A549 (cell line): Measurements from ENCODE around the gene ENPP1. TPM values are rescaled to one million over a fixed set of nuclear protein-coding genes. Genes with fewer than 3 reads are reported as not detected.
A peak's percentile ranks its signal among the peaks of the same experiment; 100 is the strongest.
"Not testable (repeated sequence)": the region's sequence is repeated elsewhere in the genome, so short reads cannot be mapped to it uniquely, and the experiment has no call there.

Source experiments
- ATAC-seq, 2 experiments: fragments of 200-7000 bp in 1 of 2; fragments of >200 bp in 1 of 2; cut with Nextera tagmentation in 1 of 2; cut with Tn5 transposase in 1 of 2; 3 replicates each; pipeline versions ENCODE4 v1.8.0 to v1.9.1; 2018 to 2020; ENCODE audit warnings: mild to moderate bottlenecking in 1 of 2, moderate library complexity in 1 of 2
- CTCF ChIA-PET: fragments of 300-600 bp; sonication (Branson Sonifier 250); formaldehyde crosslinking; extraction: SDS; loops from one replicate; lab custom pipeline; 2021; ENCODE audit warnings: antibody characterized with exemption, inconsistent platforms; lab: Yijun Ruan, JAX
- POLR2A ChIA-PET: fragments of 350-600 bp; formaldehyde crosslinking; extraction: SDS; loops from one replicate; lab custom pipeline; 2021; ENCODE audit warnings: antibody characterized with exemption, inconsistent platforms; lab: Yijun Ruan, JAX
- DNase-seq, 2 experiments: peaks; one replicate each; pipeline versions ENCODE4 v3.0.0 to v3.0.0-alpha.2; 2011 to 2016; ENCODE audit warnings: low read depth in 1 of 2, low spot score in 1 of 2
- FAIRE-seq: peaks from 2 replicates; lab custom pipeline; 2011; peaks lifted over from hg19 to GRCh38; lab: Jason Lieb, UNC
- H3K27ac ChIP-seq, 2 experiments: fragments of >200 bp; sonication (Bioruptor Twin); formaldehyde crosslinking; 3 replicates each; pipeline ENCODE4 v1.5.1; 2016 to 2017
- H3K4me1 ChIP-seq: fragments of >200 bp; sonication (Bioruptor Twin); formaldehyde crosslinking; 3 replicates; pipeline ENCODE4 v1.6.1; 2016
- H3K4me2 ChIP-seq: fragments of >200 bp; sonication (Bioruptor Twin); formaldehyde crosslinking; 3 replicates; pipeline ENCODE4 v1.6.1; 2016
- H3K4me3 ChIP-seq: fragments of >200 bp; sonication (Bioruptor Twin); formaldehyde crosslinking; 3 replicates; pipeline ENCODE4 v1.5.1; 2016
- H3K9me3 ChIP-seq: fragments of >200 bp; sonication (Bioruptor Twin); formaldehyde crosslinking; 3 replicates; pipeline ENCODE4 v1.6.1; 2016
- CHD2 ChIP-seq: fragments of 150-350 bp; IDR thresholded peaks from 2 replicates; pipeline ENCODE4 v1.6.1; 2014; ENCODE audit warnings: low read length; ENCODE audit not compliant: partially characterized antibody
- EHF ChIP-seq: fragments of 250-450 bp; sonication (Bioruptor Pico); IDR thresholded peaks from 2 replicates; pipeline ENCODE4 v1.5.0; 2020; ENCODE audit warnings: mild to moderate bottlenecking
- EHMT2 ChIP-seq: fragments of 200-600 bp; sonication (generic); IDR thresholded peaks from 2 replicates; pipeline ENCODE4 v1.6.1; 2016; ENCODE audit warnings: antibody characterized with exemption, low read depth, mild to moderate bottlenecking, moderate library complexity
- FOSL2 ChIP-seq, 2 experiments: fragments of 450-650 bp in 1 of 2; fragments of >200 bp in 1 of 2; sonication (Bioruptor Twin) in 1 of 2; formaldehyde crosslinking; IDR thresholded peaks; 2 replicates each; pipeline versions ENCODE4 v1.5.0 to v1.6.1; 2016 to 2020; ENCODE audit warnings: mild to moderate bottlenecking in 1 of 2, moderate library complexity in 1 of 2
- HOXB13 ChIP-seq: fragments of 250-450 bp; sonication (Bioruptor Pico); IDR thresholded peaks from 2 replicates; pipeline ENCODE4 v1.5.0; 2020; ENCODE audit warnings: low read depth, mild to moderate bottlenecking, moderate library complexity
- HOXB5 ChIP-seq: fragments of 250-450 bp; sonication (Bioruptor Pico); IDR thresholded peaks from 2 replicates; pipeline ENCODE4 v1.5.0; 2020; ENCODE audit warnings: mild to moderate bottlenecking, moderate library complexity
- MAFK ChIP-seq: fragments of 450-650 bp; IDR thresholded peaks from 2 replicates; pipeline ENCODE4 v1.6.1; 2014; ENCODE audit not compliant: partially characterized antibody
- MAZ ChIP-seq: fragments of 150-350 bp; IDR thresholded peaks from 2 replicates; pipeline ENCODE4 v1.6.1; 2014; ENCODE audit warnings: antibody characterized with exemption, low read depth, low read length, borderline replicate concordance
- MYC ChIP-seq: IDR thresholded peaks from 2 replicates; pipeline ENCODE4 v1.6.1; 2012; ENCODE audit warnings: mild to moderate bottlenecking, inconsistent platforms, low read length, improper control_type of control experiment, borderline replicate concordance
- PHF8 ChIP-seq: fragments of 200-600 bp; sonication (generic); IDR thresholded peaks from 2 replicates; pipeline ENCODE4 v1.6.1; 2016; ENCODE audit warnings: low read depth, mild to moderate bottlenecking, antibody characterized with exemption, moderate library complexity, borderline replicate concordance
- POLR2A ChIP-seq: IDR thresholded peaks from 2 replicates; pipeline ENCODE4 v1.6.1; 2012; ENCODE audit warnings: mild to moderate bottlenecking, low read length
- RAD21 ChIP-seq, 2 experiments: fragments of >200 bp in 1 of 2; sonication (Bioruptor Twin) in 1 of 2; formaldehyde crosslinking in 1 of 2; IDR thresholded peaks in 1 of 2; conservative IDR thresholded peaks in 1 of 2; 2 replicates in 1 of 2; 3 replicates in 1 of 2; pipeline ENCODE4 v1.6.1; 2012 to 2018; ENCODE audit warnings: inconsistent platforms in 1 of 2
- RCOR1 ChIP-seq: fragments of 150-350 bp; IDR thresholded peaks from 2 replicates; pipeline ENCODE4 v1.6.1; 2014; ENCODE audit warnings: antibody characterized with exemption, low read length, low read depth
- ZSCAN20 ChIP-seq: fragments of 250-450 bp; sonication (Bioruptor Pico); IDR thresholded peaks from 2 replicates; pipeline ENCODE4 v1.8.0; 2022; ENCODE audit warnings: mild to moderate bottlenecking, moderate library complexity
- WGBS: methylation state at CpG from one replicate; pipeline ENCODE4 v1.1.6; 2017; ENCODE audit errors: missing lambda C conversion rate; 5-methylcytosine and 5-hydroxymethylcytosine counted together
- polyA plus RNA-seq, 4 experiments: library from polyadenylated mRNA; depleted of rRNA in 3 of 4; stranded (reverse); fragments of >200 nt; fragmentation: RNase III in 1 of 4; extraction: RNeasy Plus Mini Kit Qiagen cat#74134 plus additional on column Dnase treatment in 1 of 4; gene quantifications; 2 replicates in 3 of 4; 3 replicates in 1 of 4; pipeline ENCODE4 v1.2.3, GENCODE V29; 2011 to 2017
- TF ChIP-seq, protein P1 (sequence below): fragments of 450-650 bp; IDR thresholded peaks from 2 replicates; pipeline ENCODE4 v1.6.1; 2014; ENCODE audit warnings: antibody characterized with exemption
- TF ChIP-seq, protein P2 (sequence below): fragments of >200 bp; sonication (Bioruptor Twin); formaldehyde crosslinking; IDR thresholded peaks from 3 replicates; pipeline ENCODE4 v1.5.1; 2016
- TF ChIP-seq, protein P3 (sequence below): IDR thresholded peaks from 2 replicates; pipeline ENCODE4 v1.6.1; 2012; ENCODE audit warnings: low read depth, borderline replicate concordance
- TF ChIP-seq, protein P4 (sequence below): IDR thresholded peaks from 2 replicates; pipeline ENCODE4 v1.6.1; 2012
- TF ChIP-seq, protein P5 (sequence below): fragments of 250-450 bp; sonication (Bioruptor Pico); IDR thresholded peaks from 2 replicates; pipeline ENCODE4 v1.5.0; 2020; ENCODE audit warnings: low read depth, mild to moderate bottlenecking, moderate library complexity

The ENPP1 gene
- polyA plus RNA-seq, 2 of the 4 experiments (the other 2 are of a cell fraction), result 0.97 to 5.3 TPM

DNA sequence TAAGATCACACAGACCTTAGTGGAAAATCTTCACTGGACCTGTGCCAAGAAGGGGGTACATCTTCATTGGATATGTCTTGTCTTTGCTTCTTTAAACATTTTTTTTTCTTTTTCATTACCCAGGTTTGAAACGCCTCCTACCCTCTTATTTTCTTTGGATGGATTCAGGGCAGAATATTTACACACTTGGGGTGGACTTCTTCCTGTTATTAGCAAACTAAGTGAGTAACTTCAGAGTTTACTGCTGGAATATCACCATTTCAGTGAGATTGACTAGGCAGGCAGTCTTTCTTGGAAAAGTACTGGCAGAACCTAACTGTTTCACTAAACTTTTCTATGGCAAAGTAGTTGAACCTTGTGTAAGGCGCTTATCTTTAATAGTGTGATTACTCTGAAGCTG is 47.0 kb downstream of the ENPP1 start:
- ChIA-PET CTCF (interaction anchor here (1.5 kb wide), 1 partner anchor 14 kb away, joined by 3 read pairs; no protein-coding TSS in a partner anchor), POLR2A (no interaction called here)
- FAIRE-seq (no peak), ATAC-seq (no peak), DNase-seq (no peak)
- no peaks in the 10 kb centered on the region for H3K9me3 ChIP-seq
- no peak overlapping the region for H3K27ac ChIP-seq
- TF ChIP-seq, protein P1, sequence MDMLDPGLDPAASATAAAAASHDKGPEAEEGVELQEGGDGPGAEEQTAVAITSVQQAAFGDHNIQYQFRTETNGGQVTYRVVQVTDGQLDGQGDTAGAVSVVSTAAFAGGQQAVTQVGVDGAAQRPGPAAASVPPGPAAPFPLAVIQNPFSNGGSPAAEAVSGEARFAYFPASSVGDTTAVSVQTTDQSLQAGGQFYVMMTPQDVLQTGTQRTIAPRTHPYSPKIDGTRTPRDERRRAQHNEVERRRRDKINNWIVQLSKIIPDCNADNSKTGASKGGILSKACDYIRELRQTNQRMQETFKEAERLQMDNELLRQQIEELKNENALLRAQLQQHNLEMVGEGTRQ, result no peak
- TF ChIP-seq, protein P2, sequence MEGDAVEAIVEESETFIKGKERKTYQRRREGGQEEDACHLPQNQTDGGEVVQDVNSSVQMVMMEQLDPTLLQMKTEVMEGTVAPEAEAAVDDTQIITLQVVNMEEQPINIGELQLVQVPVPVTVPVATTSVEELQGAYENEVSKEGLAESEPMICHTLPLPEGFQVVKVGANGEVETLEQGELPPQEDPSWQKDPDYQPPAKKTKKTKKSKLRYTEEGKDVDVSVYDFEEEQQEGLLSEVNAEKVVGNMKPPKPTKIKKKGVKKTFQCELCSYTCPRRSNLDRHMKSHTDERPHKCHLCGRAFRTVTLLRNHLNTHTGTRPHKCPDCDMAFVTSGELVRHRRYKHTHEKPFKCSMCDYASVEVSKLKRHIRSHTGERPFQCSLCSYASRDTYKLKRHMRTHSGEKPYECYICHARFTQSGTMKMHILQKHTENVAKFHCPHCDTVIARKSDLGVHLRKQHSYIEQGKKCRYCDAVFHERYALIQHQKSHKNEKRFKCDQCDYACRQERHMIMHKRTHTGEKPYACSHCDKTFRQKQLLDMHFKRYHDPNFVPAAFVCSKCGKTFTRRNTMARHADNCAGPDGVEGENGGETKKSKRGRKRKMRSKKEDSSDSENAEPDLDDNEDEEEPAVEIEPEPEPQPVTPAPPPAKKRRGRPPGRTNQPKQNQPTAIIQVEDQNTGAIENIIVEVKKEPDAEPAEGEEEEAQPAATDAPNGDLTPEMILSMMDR, result no peak
- TF ChIP-seq MAZ, result no peak
- no peak for TF ChIP-seq EHF (CRISPR knock-in tag)
- no peak for TF ChIP-seq MYC
- TF ChIP-seq RAD21 (conservative IDR thresholded peaks at IDR 0.05 in 1 of 2, IDR thresholded peaks at IDR 0.05 in 1 of 2), result no peak
- no peak for TF ChIP-seq POLR2A
- no peak for TF ChIP-seq CHD2
- no peak for TF ChIP-seq ZSCAN20 (CRISPR knock-in tag)
- 65% methylated on average over 2 of the region's 2 CpGs for WGBS
- no peak overlapping the region for H3K4me2 ChIP-seq
- H3K4me1 ChIP-seq, result peaks cover 3% of the 10 kb centered on the region; the same call in 1 of the 3 replicates
- H3K4me3 ChIP-seq, result no peak overlapping the region

DNA sequence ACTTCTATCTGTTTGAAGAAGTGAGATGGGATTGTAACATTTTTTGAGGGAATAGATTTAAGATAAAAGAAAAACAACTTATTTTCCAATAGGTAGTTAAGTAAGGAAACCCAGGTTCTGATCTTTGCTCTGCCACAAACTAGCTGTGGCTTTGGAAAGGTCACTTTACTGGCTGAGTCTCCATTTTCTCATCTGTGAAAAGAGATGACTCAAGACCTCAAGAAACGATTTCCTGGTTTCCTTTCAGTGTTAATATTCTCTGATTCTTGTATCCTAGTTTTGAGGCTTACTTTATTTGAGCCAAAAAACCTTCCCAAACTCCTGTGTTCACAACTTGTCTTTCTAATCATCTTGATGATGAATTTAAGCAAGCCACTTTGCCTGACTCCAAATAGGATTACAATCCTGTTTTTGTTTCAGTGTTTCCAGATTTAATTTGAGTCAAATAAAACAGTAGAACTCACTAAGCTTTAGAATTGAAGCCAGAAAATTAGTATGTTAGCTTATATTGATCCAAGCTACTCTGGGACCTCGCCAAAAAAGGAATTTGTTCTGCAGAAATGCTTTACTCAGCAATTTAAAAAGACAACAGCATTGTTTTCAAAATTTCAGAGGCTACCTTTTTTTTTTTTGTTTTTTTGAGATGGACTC is 51.1 kb downstream of the ENPP1 start:
- ChIA-PET POLR2A (no interaction called here), CTCF (interaction anchor here (0.6 kb wide), 1 partner anchor 233 kb away, joined by 3 read pairs; no protein-coding TSS in a partner anchor)
- TF ChIP-seq, protein P3, sequence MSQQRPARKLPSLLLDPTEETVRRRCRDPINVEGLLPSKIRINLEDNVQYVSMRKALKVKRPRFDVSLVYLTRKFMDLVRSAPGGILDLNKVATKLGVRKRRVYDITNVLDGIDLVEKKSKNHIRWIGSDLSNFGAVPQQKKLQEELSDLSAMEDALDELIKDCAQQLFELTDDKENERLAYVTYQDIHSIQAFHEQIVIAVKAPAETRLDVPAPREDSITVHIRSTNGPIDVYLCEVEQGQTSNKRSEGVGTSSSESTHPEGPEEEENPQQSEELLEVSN, result no peak
- TF ChIP-seq HOXB5 (CRISPR knock-in tag), result no peak
- peak; percentile 64 for TF ChIP-seq MAFK
- 0 out of 6 replicates have a peak overlapping the region, but pooled peaks of 1 of the 2 experiments have one; percentile 28 for H3K27ac ChIP-seq
- DNase-seq, result no peak
- no peaks in the 10 kb centered on the region for H3K9me3 ChIP-seq
- H3K4me1 ChIP-seq, result peaks cover 9% of the 10 kb centered on the region; the same call in 2 of the 3 replicates
- no peak for FAIRE-seq
- 42% methylated on average over 2 of the region's 2 CpGs for WGBS
- no peak overlapping the region for H3K4me3 ChIP-seq
- no peak for ATAC-seq
- H3K4me2 ChIP-seq, result no peak overlapping the region

DNA sequence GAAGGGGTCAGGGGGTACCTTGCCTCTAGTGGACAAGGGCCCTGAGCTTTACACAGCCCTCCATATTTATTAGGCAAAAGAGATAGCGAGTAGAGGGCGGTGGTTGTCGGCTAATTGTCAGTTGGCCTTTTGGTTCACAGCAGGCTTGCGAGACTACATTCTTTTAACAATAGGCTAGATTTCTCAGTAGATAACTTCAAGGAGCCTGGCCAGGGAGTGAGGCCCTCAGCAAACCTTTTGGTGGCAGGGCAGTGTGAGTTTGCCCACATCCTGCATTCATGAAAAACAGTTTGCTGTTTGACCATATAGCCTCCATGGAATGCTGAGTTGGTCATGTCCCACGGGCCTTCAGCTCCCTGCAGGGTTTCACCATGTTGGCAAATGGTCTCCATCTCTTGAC is 51.8 kb downstream of the ENPP1 start:
- WGBS, result 92% methylated on average over 5 of the region's 5 CpGs
- FAIRE-seq, H3K4me2 ChIP-seq, CTCF ChIA-PET, DNase-seq, POLR2A ChIA-PET, H3K9me3 ChIP-seq, ATAC-seq, H3K27ac ChIP-seq, H3K4me3 ChIP-seq: not testable (repeated sequence)
- H3K4me1 ChIP-seq, result peaks cover 15% of the 10 kb centered on the region; the same call in 2 of the 3 replicates

DNA sequence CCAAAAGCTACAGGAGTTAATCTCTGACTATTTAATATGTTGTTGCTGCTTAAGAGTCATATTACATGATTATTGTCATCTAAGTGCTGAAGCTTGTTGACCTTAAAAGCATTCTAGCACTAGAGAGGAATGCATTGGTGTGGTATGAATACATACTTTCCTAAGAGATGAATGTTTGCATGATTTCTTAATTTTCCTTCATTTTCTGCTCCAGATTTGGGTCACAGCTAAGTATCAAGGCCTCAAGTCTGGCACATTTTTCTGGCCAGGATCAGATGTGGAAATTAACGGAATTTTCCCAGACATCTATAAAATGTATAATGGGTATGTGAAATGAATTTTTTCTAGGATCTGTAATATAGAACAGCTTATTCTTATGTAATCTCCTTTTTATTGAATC is 53.6 kb downstream of the ENPP1 start:
- no peak for FAIRE-seq
- no peak for DNase-seq
- Histone ChIP-seq H3K4me3 (no peak overlapping the region), H3K9me3 (no peaks in the 10 kb centered on the region), H3K4me1 (peaks cover 15% of the 10 kb centered on the region; the same call in 2 of the 3 replicates), H3K27ac (no peak overlapping the region), H3K4me2 (no peak overlapping the region)
- 97% methylated on average over 1 of the region's 1 CpG for WGBS
- ATAC-seq, result no peak
- ChIA-PET POLR2A (no interaction called here), CTCF (no interaction called here)
- TF ChIP-seq RCOR1 (no peak), PHF8 (no peak), EHMT2 (no peak), HOXB13 (no peak), POLR2A (no peak), FOSL2 (IDR thresholded peaks at IDR 0.05) (no peak), FOSL2 (CRISPR knock-in tag; IDR thresholded peaks at IDR 0.05) (no peak), CHD2 (no peak)
- TF ChIP-seq, protein P4, sequence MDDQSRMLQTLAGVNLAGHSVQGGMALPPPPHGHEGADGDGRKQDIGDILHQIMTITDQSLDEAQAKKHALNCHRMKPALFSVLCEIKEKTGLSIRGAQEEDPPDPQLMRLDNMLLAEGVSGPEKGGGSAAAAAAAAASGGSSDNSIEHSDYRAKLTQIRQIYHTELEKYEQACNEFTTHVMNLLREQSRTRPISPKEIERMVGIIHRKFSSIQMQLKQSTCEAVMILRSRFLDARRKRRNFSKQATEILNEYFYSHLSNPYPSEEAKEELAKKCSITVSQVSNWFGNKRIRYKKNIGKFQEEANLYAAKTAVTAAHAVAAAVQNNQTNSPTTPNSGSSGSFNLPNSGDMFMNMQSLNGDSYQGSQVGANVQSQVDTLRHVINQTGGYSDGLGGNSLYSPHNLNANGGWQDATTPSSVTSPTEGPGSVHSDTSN, result no peak
- TF ChIP-seq, protein P2, result no peak
- TF ChIP-seq, protein P5, sequence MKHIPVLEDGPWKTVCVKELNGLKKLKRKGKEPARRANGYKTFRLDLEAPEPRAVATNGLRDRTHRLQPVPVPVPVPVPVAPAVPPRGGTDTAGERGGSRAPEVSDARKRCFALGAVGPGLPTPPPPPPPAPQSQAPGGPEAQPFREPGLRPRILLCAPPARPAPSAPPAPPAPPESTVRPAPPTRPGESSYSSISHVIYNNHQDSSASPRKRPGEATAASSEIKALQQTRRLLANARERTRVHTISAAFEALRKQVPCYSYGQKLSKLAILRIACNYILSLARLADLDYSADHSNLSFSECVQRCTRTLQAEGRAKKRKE (CRISPR knock-in tag), result no peak
